ENCODE data around the gene USP49. TPM values are rescaled to one million over a fixed set of nuclear protein-coding genes. Genes with fewer than 3 reads are reported as not detected.

USP49 gene
- total RNA-seq, 1 experiment from 2014 or later, result 6.9 TPM

DNA sequence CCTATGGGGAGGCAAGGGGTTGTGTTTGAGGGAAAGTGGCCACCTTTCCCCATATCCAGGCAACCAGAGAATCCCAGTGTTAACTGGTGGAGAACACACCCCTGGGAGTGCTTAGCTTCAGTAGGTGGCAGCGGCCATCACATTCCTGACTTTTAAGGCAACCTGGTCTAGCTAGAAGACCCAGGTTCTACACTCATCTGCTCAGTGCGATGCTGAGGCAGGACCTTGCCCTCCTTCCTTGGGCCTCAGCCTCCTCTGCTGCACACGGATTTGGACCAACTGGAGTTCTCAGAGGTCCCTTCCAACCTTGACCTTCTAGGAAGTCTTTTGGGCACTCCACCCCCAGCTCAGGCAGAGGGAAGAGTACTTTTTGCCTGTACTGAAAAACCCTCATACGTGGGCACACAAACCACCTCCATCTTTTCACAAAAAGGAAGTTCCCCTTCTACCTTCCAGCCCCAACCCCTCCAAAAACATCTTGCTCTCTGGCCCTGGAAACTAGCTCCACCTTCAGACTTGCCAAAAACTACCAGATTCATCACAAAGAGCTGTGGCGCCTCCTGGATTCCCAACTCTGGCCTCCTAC lies 43.5 kb upstream of the USP49 start:
- ATAC-seq, result no peak
- no peaks in the 10 kb centered on the region for H3K27me3 ChIP-seq (ENCODE audit: insufficient read depth, low read length)
- ChIA-PET RAD21 (ENCODE audit: low non-redundant PET in 1 of 2, low total read pairs in 2 of 2, uncharacterized antibody in 2 of 2, unreplicated experiment in 2 of 2) (interaction anchor here (1.0 to 1.5 kb wide), 2 partner anchors 105 to 106 kb away, joined by 3 to 4 read pairs; no protein-coding TSS in a partner anchor), CTCF (interaction anchor here (0.7 to 4.8 kb wide), 4 partner anchors 10 to 138 kb away, joined by 3 to 23 read pairs (median 4); partner anchors contain the start of genes BYSL and MED20), POLR2A (interaction anchor here (0.9 kb wide), 1 partner anchor 18 kb away, joined by 6 read pairs; the partner anchor contains the start of genes BYSL and MED20)
- H3K4me3 ChIP-seq (replicated peaks in 1 of 2; ENCODE audit: low read depth in 1 of 2, low read length in 2 of 2), result no peak overlapping the region
- H3K9ac ChIP-seq (ENCODE audit: low read length), result no peak overlapping the region
- no TSS peak for BruUV-seq (replicated peaks)
- peaks cover 0 to 9% of the 10 kb centered on the region in 2 experiments; a peak in 2 of 4 replicates for H3K36me3 ChIP-seq (ENCODE audit: control insufficient read depth in 1 of 2, insufficient read depth in 2 of 2, low read length in 2 of 2)
- no peak for DNase-seq (ENCODE audit: low read depth, low spot score)
- intact Hi-C loops (cut with micrococcal nuclease), result loop anchor here (5.0 kb wide), 1 partner anchor 151 kb away; the partner anchor contains the start of gene TOMM6
- peaks cover 12 to 35% of the 10 kb centered on the region in 2 experiments; a peak in 3 of 4 replicates for H3K4me1 ChIP-seq (ENCODE audit: control insufficient read depth in 1 of 2, insufficient read depth in 2 of 2, low read length in 2 of 2)
- TF ChIP-seq CEBPB (IDR thresholded peaks at IDR 0.05; ENCODE audit: low read depth) (no peak), SRF (IDR thresholded peaks at IDR 0.05; ENCODE audit: low read depth) (no peak), ELF1 (IDR thresholded peaks at IDR 0.05; ENCODE audit: borderline replicate concordance, low read depth) (no peak)
- TF ChIP-seq, protein P1, sequence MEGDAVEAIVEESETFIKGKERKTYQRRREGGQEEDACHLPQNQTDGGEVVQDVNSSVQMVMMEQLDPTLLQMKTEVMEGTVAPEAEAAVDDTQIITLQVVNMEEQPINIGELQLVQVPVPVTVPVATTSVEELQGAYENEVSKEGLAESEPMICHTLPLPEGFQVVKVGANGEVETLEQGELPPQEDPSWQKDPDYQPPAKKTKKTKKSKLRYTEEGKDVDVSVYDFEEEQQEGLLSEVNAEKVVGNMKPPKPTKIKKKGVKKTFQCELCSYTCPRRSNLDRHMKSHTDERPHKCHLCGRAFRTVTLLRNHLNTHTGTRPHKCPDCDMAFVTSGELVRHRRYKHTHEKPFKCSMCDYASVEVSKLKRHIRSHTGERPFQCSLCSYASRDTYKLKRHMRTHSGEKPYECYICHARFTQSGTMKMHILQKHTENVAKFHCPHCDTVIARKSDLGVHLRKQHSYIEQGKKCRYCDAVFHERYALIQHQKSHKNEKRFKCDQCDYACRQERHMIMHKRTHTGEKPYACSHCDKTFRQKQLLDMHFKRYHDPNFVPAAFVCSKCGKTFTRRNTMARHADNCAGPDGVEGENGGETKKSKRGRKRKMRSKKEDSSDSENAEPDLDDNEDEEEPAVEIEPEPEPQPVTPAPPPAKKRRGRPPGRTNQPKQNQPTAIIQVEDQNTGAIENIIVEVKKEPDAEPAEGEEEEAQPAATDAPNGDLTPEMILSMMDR (IDR thresholded peaks at IDR 0.05 in 2 of 3, conservative IDR thresholded peaks at IDR 0.05 in 1 of 3; ENCODE audit: borderline replicate concordance in 1 of 3, insufficient read depth in 1 of 3, low read depth in 2 of 3, low read length in 2 of 3), result no peak
- H3K4me2 ChIP-seq (ENCODE audit: low read length), result peak overlapping the region; percentile 84; the same call in 1 of the 2 replicates
- H3K27ac ChIP-seq (ENCODE audit: low read depth, low read length), result no peak overlapping the region
- no peaks in the 10 kb centered on the region; the same call in 1 of the 2 replicates for H3K79me2 ChIP-seq (ENCODE audit: insufficient read depth, low read length)
- no peak overlapping the region for H2AFZ ChIP-seq (ENCODE audit: low read depth, low read length, poor library complexity, severe bottlenecking)
- no peaks in the 10 kb centered on the region for H4K20me1 ChIP-seq (ENCODE audit: insufficient read depth)
- H3K9me2 ChIP-seq (ENCODE audit: insufficient read depth), result no peaks in the 10 kb centered on the region
- H3K9me3 ChIP-seq (ENCODE audit: control insufficient read depth in 1 of 2, insufficient read depth in 1 of 2, low read depth in 1 of 2, low read length in 2 of 2), result no peaks in the 10 kb centered on the region

All from HCT116 (cell line).